Measurements from ENCODE around the gene MINAR1.

DNA sequence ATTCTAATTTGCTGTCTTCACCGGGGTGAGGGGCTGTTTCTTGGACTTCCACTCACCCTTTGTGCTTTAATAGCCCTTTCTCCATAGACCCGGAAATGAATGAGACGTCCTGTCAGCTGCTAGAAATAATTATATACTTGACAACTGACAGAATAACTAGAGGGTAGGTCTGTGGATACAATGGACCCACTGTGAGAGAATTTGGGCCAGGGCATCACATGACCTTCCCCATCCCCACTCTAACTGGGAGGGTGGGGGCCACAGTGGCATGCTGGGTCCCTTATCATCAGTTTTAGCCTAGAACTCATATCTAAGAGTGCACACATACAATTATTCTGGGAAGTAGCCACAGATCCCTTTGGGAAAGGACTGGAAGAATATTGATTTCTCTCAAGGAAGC is 25.9 kb upstream of the MINAR1 start:
- TF ChIP-seq, protein P1, sequence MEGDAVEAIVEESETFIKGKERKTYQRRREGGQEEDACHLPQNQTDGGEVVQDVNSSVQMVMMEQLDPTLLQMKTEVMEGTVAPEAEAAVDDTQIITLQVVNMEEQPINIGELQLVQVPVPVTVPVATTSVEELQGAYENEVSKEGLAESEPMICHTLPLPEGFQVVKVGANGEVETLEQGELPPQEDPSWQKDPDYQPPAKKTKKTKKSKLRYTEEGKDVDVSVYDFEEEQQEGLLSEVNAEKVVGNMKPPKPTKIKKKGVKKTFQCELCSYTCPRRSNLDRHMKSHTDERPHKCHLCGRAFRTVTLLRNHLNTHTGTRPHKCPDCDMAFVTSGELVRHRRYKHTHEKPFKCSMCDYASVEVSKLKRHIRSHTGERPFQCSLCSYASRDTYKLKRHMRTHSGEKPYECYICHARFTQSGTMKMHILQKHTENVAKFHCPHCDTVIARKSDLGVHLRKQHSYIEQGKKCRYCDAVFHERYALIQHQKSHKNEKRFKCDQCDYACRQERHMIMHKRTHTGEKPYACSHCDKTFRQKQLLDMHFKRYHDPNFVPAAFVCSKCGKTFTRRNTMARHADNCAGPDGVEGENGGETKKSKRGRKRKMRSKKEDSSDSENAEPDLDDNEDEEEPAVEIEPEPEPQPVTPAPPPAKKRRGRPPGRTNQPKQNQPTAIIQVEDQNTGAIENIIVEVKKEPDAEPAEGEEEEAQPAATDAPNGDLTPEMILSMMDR (IDR thresholded peaks at IDR 0.05; ENCODE audit: low read depth, low read length), result no peak
- no peak for TF ChIP-seq EZH2phosphoT487 (IDR thresholded peaks at IDR 0.05; ENCODE audit: low read depth)

All from OCI-LY3 (cell line).